HEK293T (cell line): Measurements from ENCODE around the gene SERPINE2.

Experiments used
- CTCF ChIA-PET: fragments of 350-600 bp; formaldehyde crosslinking; extraction: SDS; loops from one replicate; lab custom pipeline; 2021; ENCODE audit warnings: antibody characterized with exemption, inconsistent platforms; lab: Yijun Ruan, JAX
- POLR2A ChIA-PET: fragments of 350-600 bp; formaldehyde crosslinking; extraction: SDS; loops from one replicate; lab custom pipeline; 2020; ENCODE audit warnings: antibody characterized with exemption, inconsistent platforms; lab: Yijun Ruan, JAX
- DNase-seq: peaks from one replicate; pipeline ENCODE4 v3.0.0; 2012; ENCODE audit warnings: mixed read lengths; ENCODE audit errors: extremely low spot score
- ARNT ChIP-seq: fragments of 450-650 bp; IDR thresholded peaks from 2 replicates; pipeline ENCODE4 v1.6.1; 2017; ENCODE audit warnings: mild to moderate bottlenecking
- BHLHE40 ChIP-seq: fragments of 450-650 bp; IDR thresholded peaks from 2 replicates; pipeline ENCODE4 v1.6.1; 2016; ENCODE audit warnings: mild to moderate bottlenecking, moderate library complexity, borderline replicate concordance
- CTBP1 ChIP-seq: fragments of 450-650 bp; IDR thresholded peaks from 2 replicates; pipeline ENCODE4 v1.6.1; 2016; ENCODE audit warnings: borderline replicate concordance
- ELF4 ChIP-seq: fragments of 450-650 bp; IDR thresholded peaks from 2 replicates; pipeline ENCODE4 v1.6.1; 2017; ENCODE audit warnings: antibody characterized with exemption
- FOXA1 ChIP-seq: fragments of 450-650 bp; IDR thresholded peaks from 2 replicates; pipeline ENCODE4 v1.6.1; 2016; ENCODE audit warnings: mild to moderate bottlenecking
- FOXK2 ChIP-seq: fragments of 450-650 bp; IDR thresholded peaks from 2 replicates; pipeline ENCODE4 v1.6.1; 2016; ENCODE audit warnings: mild to moderate bottlenecking
- FOXM1 ChIP-seq: fragments of 450-650 bp; IDR thresholded peaks from 2 replicates; pipeline ENCODE4 v1.6.1; 2017; ENCODE audit warnings: mild to moderate bottlenecking, borderline replicate concordance
- HDGF ChIP-seq: fragments of 450-650 bp; IDR thresholded peaks from 2 replicates; pipeline ENCODE4 v1.6.1; 2017; ENCODE audit warnings: antibody characterized with exemption, borderline replicate concordance
- L3MBTL2 ChIP-seq: fragments of 450-650 bp; conservative IDR thresholded peaks from 2 replicates; pipeline ENCODE4 v1.6.1; 2016; ENCODE audit warnings: mild to moderate bottlenecking
- LEF1 ChIP-seq: fragments of 450-650 bp; IDR thresholded peaks from 2 replicates; pipeline ENCODE4 v1.6.1; 2017; ENCODE audit warnings: mild to moderate bottlenecking, borderline replicate concordance
- NFRKB ChIP-seq: fragments of 450-650 bp; IDR thresholded peaks from 2 replicates; pipeline ENCODE4 v1.6.1; 2016; ENCODE audit warnings: mild to moderate bottlenecking, moderate library complexity
- SP1 ChIP-seq: fragments of 450-650 bp; IDR thresholded peaks from 2 replicates; pipeline ENCODE4 v1.6.1; 2017
- SUZ12 ChIP-seq: fragments of 450-650 bp; IDR thresholded peaks from 2 replicates; pipeline ENCODE4 v1.6.1; 2016; ENCODE audit warnings: mild to moderate bottlenecking
- TARDBP ChIP-seq: fragments of 450-650 bp; IDR thresholded peaks from 2 replicates; pipeline ENCODE4 v1.6.1; 2016
- ZNF384 ChIP-seq: fragments of 450-650 bp; IDR thresholded peaks from 2 replicates; pipeline ENCODE4 v1.6.1; 2016
- TF ChIP-seq, protein P1 (sequence below): fragments of 450-650 bp; IDR thresholded peaks from 2 replicates; pipeline ENCODE4 v1.6.1; 2016

SERPINE2 gene

DNA sequence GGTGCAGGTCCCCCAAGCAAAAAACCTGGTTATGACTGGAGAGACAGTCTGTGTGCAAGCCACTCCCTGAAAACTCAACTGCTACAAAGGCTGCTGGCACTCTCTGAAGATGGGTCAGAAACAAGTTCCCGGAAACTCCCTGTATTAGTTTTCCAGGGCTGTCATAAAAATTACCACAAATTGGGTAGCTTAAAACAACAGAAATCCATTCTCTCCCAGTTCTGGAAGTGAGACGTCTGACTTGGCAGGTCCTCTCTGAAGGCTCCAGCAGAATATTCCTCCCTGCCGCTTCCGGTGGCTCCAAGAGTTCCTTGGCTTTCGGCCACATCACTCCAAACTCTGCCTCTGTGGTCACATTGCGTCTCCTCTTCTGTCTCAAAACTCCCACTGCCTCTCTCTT is 30.1 kb upstream of the SERPINE2 start:
- ChIA-PET POLR2A (no interaction called here), CTCF (no interaction called here)
- no peak for DNase-seq
- no peak for TF ChIP-seq ELF4
- TF ChIP-seq LEF1 = no peak
- no peak for TF ChIP-seq FOXA1
- no peak for TF ChIP-seq SUZ12
- no peak for TF ChIP-seq ZNF384

DNA sequence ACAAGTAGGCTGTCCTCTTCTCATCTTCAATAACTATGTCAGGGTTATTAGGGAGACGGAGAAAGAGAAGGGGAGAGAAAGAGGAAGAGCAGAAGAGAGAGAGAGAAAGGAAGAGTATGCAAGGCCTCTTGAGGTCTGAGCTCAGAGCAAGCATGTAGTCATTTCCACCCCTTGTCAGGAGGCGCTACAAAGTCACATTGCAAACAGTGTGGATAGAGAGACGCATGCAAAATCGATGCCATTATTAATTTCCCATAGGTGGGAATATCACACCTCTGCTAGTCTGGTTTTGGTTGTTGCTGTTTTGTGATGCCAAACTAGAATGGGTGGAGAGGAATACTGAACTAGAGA is 24.2 kb upstream of the SERPINE2 start:
- ChIA-PET POLR2A (no interaction called here), CTCF (interaction anchor here (0.7 to 1.8 kb wide), 2 partner anchors 70 to 77 kb away, joined by 4 to 10 read pairs; no protein-coding TSS in a partner anchor)
- no peak for DNase-seq
- TF ChIP-seq ARNT (no peak), BHLHE40 (no peak)

DNA sequence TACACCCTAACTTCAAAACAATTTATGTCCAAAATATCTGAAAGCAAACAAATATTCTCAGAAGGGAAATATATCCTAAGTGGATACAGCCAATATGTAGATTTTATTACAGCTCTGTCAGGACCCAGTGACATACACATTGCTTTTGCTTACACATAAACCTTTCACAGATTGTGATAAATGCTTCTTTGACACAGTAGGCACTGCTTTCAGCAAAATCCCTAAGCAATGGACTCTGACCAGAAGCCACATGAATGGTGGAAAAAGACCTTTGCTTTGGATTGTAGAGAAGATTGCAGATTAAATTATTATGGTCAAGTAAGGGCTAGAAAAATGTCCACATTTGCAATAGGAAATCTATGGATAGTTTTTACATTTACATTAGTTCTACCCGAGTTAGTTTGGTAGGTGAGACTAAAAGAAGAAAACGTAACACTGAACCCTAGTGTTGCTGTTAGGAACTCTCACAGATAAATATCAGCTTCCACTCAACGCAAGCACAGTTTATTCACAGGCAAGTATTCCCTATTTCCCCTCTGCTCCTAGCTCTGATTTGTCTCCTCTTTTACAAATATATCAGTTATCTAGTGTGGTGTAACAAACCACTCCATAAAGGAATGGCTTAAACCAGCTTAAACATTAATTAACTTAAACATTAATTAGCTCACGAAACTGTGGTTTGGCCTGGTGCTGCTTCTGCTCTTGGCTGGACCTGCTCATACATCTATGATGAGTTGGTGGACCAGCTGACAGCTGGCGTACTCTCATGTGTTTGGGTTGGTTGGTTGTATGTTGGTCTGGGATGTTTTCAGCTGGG is 23.6 kb upstream of the SERPINE2 start:
- no peak for DNase-seq
- TF ChIP-seq TARDBP (no peak), SP1 (no peak), HDGF (no peak), NFRKB (no peak), ZNF384 (no peak), L3MBTL2 (no peak), FOXM1 (no peak), LEF1 (no peak)
- TF ChIP-seq, protein P1, sequence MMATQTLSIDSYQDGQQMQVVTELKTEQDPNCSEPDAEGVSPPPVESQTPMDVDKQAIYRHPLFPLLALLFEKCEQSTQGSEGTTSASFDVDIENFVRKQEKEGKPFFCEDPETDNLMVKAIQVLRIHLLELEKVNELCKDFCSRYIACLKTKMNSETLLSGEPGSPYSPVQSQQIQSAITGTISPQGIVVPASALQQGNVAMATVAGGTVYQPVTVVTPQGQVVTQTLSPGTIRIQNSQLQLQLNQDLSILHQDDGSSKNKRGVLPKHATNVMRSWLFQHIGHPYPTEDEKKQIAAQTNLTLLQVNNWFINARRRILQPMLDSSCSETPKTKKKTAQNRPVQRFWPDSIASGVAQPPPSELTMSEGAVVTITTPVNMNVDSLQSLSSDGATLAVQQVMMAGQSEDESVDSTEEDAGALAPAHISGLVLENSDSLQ = peak; percentile 67
- POLR2A ChIA-PET = no interaction called here
- CTCF ChIA-PET = interaction anchor here (0.5 to 1.8 kb wide), 2 partner anchors 10 to 69 kb away, joined by 3 to 10 read pairs; no protein-coding TSS in a partner anchor

DNA sequence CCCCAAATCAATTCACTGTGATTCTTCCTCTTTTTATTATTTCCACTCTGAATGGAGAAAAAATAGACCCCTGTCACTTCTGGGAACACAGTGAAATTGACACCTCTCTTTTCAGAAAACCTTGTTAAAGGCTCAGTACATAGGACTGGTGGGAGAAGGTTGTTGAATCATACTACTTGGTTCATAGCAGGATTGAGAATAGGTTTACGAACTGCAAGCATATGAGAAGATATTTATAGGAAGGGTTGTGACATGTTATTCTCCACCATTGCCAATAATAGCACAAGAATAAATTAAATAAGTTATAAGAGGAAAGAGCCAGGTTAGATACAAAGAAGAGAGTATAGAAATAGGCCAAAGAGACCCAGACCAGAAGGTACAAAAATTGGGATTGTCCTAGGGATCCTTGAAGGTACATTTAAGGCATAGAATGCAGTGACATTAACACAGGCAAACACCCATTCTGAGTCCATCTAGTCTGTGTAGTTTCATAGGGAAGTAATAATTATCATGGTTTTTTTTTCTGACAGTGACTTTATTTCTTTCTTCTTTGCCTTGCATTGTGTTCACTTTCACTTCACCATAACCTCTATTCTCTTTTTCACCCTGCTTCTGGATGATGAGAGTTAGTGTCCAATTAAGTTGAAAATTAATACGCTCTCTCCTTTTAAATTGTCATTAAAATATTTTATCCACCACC is 21.8 kb upstream of the SERPINE2 start:
- ChIA-PET CTCF (no interaction called here), POLR2A (no interaction called here)
- DNase-seq = no peak
- TF ChIP-seq HDGF (no peak), LEF1 (no peak), BHLHE40 (no peak), ZNF384 (no peak), TARDBP (no peak), CTBP1 (no peak), SUZ12 (no peak), NFRKB (no peak), ARNT (no peak), ELF4 (no peak)

DNA sequence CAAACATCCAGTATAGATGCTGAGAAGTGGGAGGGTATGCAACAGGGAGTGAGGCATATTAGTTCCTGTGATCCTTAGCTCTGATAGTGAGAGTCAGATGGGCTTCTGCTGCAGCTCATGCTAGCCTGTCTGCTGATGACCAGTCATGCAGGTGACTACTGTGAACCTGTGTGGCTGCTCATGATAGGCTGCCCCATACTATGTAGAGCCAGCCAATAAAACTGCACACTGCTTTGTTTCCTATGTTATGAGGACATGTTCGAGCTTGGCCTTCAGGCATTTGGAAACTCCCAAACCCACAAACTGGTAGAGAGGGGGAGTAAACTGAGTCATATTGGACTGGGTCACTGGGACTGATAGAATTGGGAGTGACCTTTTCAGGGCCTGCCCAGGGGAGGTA is 20.1 kb upstream of the SERPINE2 start:
- CTCF ChIA-PET = interaction anchor here (0.6 kb wide), 2 partner anchors 38 to 166 kb away, joined by 3 read pairs; no protein-coding TSS in a partner anchor
- TF ChIP-seq SP1 (no peak), BHLHE40 (no peak), TARDBP (no peak), FOXA1 (no peak), LEF1 (no peak), FOXK2 (no peak), HDGF (no peak), L3MBTL2 (no peak), ARNT (no peak), ELF4 (no peak), SUZ12 (no peak), CTBP1 (no peak), FOXM1 (no peak), ZNF384 (no peak), NFRKB (no peak)
- DNase-seq = no peak
- POLR2A ChIA-PET = no interaction called here

DNA sequence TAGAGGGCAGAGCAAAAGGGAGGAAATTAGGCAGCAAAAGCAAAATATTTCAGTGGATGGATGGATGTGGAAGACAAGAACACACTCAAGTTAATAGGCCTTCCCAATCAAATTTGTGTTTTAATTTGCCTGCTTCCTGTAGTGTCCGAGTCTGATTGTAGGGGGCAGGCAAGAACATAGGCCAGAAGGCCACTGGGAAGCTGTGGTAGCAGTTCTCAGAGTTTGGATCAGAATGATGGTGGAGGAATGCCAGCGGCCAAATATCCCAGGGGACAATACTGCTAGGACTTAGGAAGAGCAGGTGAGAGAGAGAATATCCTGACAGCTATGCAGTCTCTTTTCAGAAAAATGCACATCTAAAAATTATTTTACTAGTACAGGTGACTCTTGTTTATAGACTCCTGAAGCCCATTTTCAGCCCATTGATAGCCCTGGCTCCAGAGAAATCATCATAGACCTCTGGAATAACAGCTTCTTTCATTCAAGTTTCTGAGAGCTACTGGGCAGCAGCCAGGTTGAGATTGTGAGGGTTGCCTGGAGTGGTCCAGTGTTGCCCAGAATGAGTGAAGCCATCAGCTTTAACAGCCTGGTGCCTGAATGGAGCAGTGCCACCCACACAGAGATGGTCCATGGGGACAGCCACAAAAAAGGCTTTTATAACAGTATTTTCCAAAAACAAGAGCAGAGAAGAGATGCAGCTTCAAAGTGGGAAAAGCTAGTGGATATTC is 19.1 kb upstream of the SERPINE2 start:
- TF ChIP-seq CTBP1 (no peak), FOXA1 (no peak)
- TF ChIP-seq, protein P1 = no peak
- DNase-seq = no peak
- ChIA-PET POLR2A (no interaction called here), CTCF (no interaction called here)

DNA sequence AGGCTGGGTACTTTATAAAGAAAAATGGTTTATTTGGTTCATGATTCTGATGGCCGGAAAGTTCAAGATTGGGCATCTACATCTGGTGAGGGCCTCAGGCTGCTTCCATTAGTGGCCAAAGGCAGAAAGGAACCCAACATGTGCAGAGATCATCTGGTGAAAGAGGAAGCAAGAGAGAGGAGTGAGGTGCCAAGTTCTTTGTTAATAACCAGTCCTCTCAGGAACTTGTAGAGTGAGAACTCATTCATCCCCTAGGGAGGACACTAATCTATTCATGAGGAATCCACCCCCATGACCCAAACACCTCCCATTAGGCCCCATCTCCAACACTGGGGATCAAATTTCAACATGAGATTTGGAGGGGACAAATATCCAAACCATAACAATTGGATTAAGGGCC is 17.8 kb upstream of the SERPINE2 start:
- ChIA-PET POLR2A (no interaction called here), CTCF (no interaction called here)
- TF ChIP-seq FOXM1 (no peak), HDGF (no peak), ZNF384 (no peak), ELF4 (no peak), SP1 (no peak), CTBP1 (no peak), FOXK2 (no peak), TARDBP (no peak), NFRKB (no peak), FOXA1 (no peak), BHLHE40 (no peak), SUZ12 (no peak), L3MBTL2 (no peak), ARNT (no peak), LEF1 (no peak)
- TF ChIP-seq, protein P1 = no peak
- no peak for DNase-seq
